ENCODE data around the gene FNDC10. TPM values are rescaled to one million over a fixed set of nuclear protein-coding genes. Genes with fewer than 3 reads are reported as not detected.
"Not testable (repeated sequence)": the region's sequence is repeated elsewhere in the genome, so short reads cannot be mapped to it uniquely, and the experiment has no call there.

The FNDC10 gene
- 10 to 100 TPM; 10.5 to 18.9 (median 13.3) TPM for total RNA-seq

GRCh38 chr1:1599935-1600860 is at the start of gene FNDC10:
Gene FNDC10, minus strand, starts transcription at chr1:1600135. Its CDS starts 120 bp downstream, at chr1:1600015.
- WGBS, 2 donors = 10 to 13% methylated on average over 22 to 24 of the region's 125 CpGs
- DNase-seq (ENCODE audit: low spot score in 2 of 2) = peak in 1 of 2 donors; percentile 82
- no peak for TF ChIP-seq CTCF (IDR thresholded peaks at IDR 0.05)
- TF ChIP-seq POLR2A (IDR thresholded peaks at IDR 0.05) = no peak
- intact Hi-C loops (cut with DNase I; ENCODE audit: low total_unique reads) = no loop called here
- H3K4me3 ChIP-seq (ENCODE audit: low read depth, poor library complexity, severe bottlenecking) = no peak within 1 kb of the TSS

DNA sequence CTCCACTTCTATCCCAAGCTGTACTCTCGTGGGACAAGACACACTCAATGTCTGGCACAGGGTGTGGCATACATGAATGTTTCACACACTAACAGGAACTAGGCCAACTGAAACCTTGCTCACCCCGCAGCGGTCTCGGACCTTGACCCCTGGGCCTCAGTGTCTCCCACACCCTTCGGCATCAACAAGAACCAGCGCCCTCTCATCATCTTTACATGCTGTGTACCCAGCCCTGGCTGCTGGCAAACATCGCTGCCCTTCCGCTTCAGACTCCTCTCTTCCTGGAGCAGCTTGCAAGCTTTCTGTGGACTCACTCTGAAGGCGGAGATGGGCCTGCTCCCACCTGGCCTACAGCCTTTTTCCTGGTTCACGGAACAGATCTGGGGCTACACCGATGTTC is 48.3 kb upstream of the FNDC10 start:
- intact Hi-C loops (cut with DNase I; ENCODE audit: low total_unique reads); H3K4me3 ChIP-seq (ENCODE audit: low read depth, poor library complexity, severe bottlenecking): not testable (repeated sequence)
- 94 to 95% methylated on average over 11 of the region's 11 CpGs for WGBS, 2 donors
- peak in 1 of 2 donors; percentile 53 for DNase-seq (ENCODE audit: low spot score in 2 of 2)

- intact Hi-C loops (cut with DNase I; ENCODE audit: low total_unique reads); DNase-seq (ENCODE audit: low spot score in 2 of 2); H3K4me3 ChIP-seq (ENCODE audit: low read depth, poor library complexity, severe bottlenecking): not testable (repeated sequence)
- 89 to 92% methylated on average over 17 of the region's 17 CpGs for WGBS, 2 donors
Observed at GRCh38 chr1:1647567-1648241, 47.8 kb upstream of the FNDC10 start.

- intact Hi-C loops (cut with DNase I; ENCODE audit: low total_unique reads); DNase-seq (ENCODE audit: low spot score in 2 of 2); H3K4me3 ChIP-seq (ENCODE audit: low read depth, poor library complexity, severe bottlenecking): not testable (repeated sequence)
- WGBS, 2 donors = 78 to 79% methylated on average over 4 to 5 of the region's 5 CpGs
Observed at GRCh38 chr1:1646326-1646725, 46.4 kb upstream of the FNDC10 start.

GRCh38 chr1:1640711-1641461 is 41.0 kb upstream of the FNDC10 start:
- WGBS, 2 donors = 92 to 95% methylated on average over 16 to 26 of the region's 38 CpGs
- H3K4me3 ChIP-seq (ENCODE audit: low read depth, poor library complexity, severe bottlenecking); intact Hi-C loops (cut with DNase I; ENCODE audit: low total_unique reads): not testable (repeated sequence)
- DNase-seq (ENCODE audit: low spot score in 2 of 2) = peak in 1 of 2 donors; percentile 52

DNA sequence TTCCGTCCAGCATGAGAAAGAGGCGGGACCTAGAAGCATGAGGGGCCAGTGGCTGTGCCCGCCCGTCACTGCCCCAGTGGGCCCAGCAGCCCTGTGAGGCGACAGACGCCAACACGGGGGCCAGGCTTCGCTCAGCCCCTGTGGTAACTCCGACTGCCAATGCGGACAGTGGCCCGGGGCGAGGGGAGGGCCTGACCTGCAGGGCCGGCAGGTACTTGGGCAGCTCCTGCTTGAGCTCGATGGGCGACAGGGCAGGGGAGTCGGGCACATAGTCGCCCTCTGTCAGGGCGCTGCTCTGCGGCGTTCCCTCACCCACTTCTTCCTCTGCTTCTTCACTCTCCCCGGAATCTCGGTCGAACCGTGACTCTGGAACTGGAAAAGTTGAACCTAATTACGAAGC is 40.1 kb upstream of the FNDC10 start:
- intact Hi-C loops (cut with DNase I; ENCODE audit: low total_unique reads); H3K4me3 ChIP-seq (ENCODE audit: low read depth, poor library complexity, severe bottlenecking): not testable (repeated sequence)
- DNase-seq (ENCODE audit: low spot score in 2 of 2) = peak in 1 of 2 donors; percentile 78
- 89 to 90% methylated on average over 9 to 17 of the region's 25 CpGs for WGBS, 2 donors

- H3K4me3 ChIP-seq (ENCODE audit: low read depth, poor library complexity, severe bottlenecking); intact Hi-C loops (cut with DNase I; ENCODE audit: low total_unique reads): not testable (repeated sequence)
- peak in 1 of 2 donors; percentile 53 for DNase-seq (ENCODE audit: low spot score in 2 of 2)
- 93 to 95% methylated on average over 15 to 16 of the region's 16 CpGs for WGBS, 2 donors
Observed at GRCh38 chr1:1639368-1639767, 39.4 kb upstream of the FNDC10 start.

GRCh38 chr1:1638528-1638927 is 38.6 kb upstream of the FNDC10 start:
- WGBS, 2 donors = 82 to 88% methylated on average over 3 to 9 of the region's 13 CpGs
- DNase-seq (ENCODE audit: low spot score in 2 of 2); intact Hi-C loops (cut with DNase I; ENCODE audit: low total_unique reads); H3K4me3 ChIP-seq (ENCODE audit: low read depth, poor library complexity, severe bottlenecking): not testable (repeated sequence)

DNA sequence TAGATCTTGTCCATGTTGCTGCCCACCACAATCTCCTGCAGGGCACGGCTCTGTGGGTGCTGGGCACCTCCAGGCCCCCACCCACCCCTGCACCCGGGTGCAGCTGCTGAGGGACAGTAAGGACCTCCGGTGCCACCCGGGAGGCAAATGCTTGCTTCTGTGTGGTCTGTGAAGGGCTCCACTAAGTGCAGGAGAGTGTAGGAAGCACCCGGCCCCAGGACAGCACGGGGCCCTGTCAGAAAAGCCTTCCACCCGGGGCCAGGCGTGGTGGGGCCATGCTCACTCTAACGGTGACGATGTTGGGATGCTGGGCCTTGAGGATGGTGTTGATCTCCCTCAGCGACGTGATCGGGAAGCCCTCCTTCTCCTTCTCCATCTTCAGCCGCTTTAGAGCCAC is 37.5 kb upstream of the FNDC10 start:
- WGBS, 2 donors = 86 to 95% methylated on average over 4 to 14 of the region's 14 CpGs
- intact Hi-C loops (cut with DNase I; ENCODE audit: low total_unique reads); H3K4me3 ChIP-seq (ENCODE audit: low read depth, poor library complexity, severe bottlenecking): not testable (repeated sequence)
- DNase-seq (ENCODE audit: low spot score in 2 of 2) = peak in 1 of 2 donors; percentile 64

DNA sequence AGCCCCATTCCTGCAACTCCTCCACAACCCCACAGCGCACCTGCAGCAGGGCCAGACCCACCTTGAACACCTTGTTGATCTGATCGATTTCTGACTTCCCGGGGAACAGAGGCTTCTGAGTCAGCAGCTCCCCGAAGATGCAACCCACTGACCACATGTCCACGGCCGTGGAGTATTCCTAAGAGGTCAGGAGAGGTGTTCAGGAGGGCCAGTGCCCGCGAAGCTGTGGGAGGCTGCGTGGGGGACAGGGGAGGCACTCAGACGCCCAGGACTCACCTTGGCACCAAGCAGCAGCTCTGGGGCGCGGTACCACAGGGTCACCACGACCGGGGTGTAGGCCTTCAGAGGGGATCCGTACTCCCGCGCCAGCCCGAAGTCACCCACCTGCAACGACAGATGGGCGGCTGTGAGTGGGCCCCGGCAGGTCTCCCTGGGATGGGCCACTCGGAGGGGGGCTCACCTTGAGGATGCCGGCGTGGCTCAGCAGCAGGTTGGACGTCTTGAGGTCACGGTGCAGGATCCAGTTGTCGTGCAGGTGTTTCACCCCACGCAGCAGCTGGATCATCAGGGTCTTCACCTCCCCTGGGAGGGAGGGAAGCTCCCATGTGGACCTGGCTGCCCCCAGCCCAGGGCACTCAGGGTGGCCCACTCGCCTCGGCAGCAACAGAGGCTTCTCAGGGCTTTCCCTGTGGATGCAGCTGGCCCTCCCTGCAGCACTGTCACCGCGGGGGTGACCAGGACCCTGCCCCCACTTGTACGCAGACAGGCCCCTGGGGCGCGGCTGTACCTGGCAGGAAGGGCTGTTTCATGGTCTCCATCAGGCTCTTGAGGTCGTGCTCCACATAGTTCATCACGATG is 36.9 kb upstream of the FNDC10 start:
- intact Hi-C loops (cut with DNase I; ENCODE audit: low total_unique reads); DNase-seq (ENCODE audit: low spot score in 2 of 2); H3K4me3 ChIP-seq (ENCODE audit: low read depth, poor library complexity, severe bottlenecking): not testable (repeated sequence)
- 88 to 92% methylated on average over 15 to 33 of the region's 37 CpGs for WGBS, 2 donors

- H3K4me3 ChIP-seq (ENCODE audit: low read depth, poor library complexity, severe bottlenecking); intact Hi-C loops (cut with DNase I; ENCODE audit: low total_unique reads); DNase-seq (ENCODE audit: low spot score in 2 of 2): not testable (repeated sequence)
- WGBS, 2 donors = 95 to 97% methylated on average over 9 of the region's 13 CpGs
Observed at GRCh38 chr1:1634613-1635012, 34.7 kb upstream of the FNDC10 start.

DNA sequence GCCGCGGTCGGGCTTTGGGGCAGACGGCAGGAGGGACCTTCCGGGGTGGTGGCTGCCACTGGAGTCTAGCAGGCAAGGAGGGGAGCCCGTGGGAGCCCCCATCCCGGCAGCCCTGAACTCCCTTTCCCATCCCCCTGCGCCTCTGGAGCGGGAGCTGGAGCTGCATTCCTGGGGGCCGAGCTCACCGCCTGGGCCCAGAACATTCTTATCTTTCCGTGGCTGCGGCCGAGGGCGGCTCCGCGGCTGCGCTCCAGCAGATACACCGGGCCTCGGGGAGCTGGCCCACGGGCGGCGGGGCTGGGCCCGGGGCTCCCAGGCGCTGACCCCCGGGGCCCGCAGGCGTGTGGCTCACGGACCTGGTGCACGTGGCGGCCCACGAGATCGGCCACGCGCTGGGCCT is 33.5 kb upstream of the FNDC10 start:
- DNase-seq (ENCODE audit: low spot score in 2 of 2); H3K4me3 ChIP-seq (ENCODE audit: low read depth, poor library complexity, severe bottlenecking); intact Hi-C loops (cut with DNase I; ENCODE audit: low total_unique reads): not testable (repeated sequence)
- WGBS, 2 donors = no CpG with 5 or more reads among the region's 35 CpGs
